HepG2 (cell line): Measurements from ENCODE around the gene ADGRV1. TPM values are rescaled to one million over a fixed set of nuclear protein-coding genes. Genes with fewer than 3 reads are reported as not detected.

Experiments used
- ATAC-seq: fragments of 200-7000 bp; cut with Tn5 transposase; 3 replicates; pipeline ENCODE4 v1.9.1; 2020; ENCODE audit warnings: mild to moderate bottlenecking, moderate library complexity
- BruUV-seq: library from RNA; stranded (reverse); fragments of 400-500 nt; replicated peaks from 2 replicates; lab custom pipeline; 2021; lab: Mats Ljungman, UMichigan
- CTCF ChIA-PET: fragments of 300-600 bp; formaldehyde crosslinking; extraction: SDS; loops from one replicate; lab custom pipeline; 2021; ENCODE audit warnings: low total read pairs, inconsistent platforms, low intra/inter-chr PET ratio; lab: Yijun Ruan, JAX
- POLR2A ChIA-PET: fragments of 350-600 bp; sonication (Branson Sonifier 250); formaldehyde crosslinking; loops from one replicate; lab custom pipeline; 2020; ENCODE audit warnings: antibody characterized with exemption, inconsistent platforms; lab: Yijun Ruan, JAX
- DNase-seq: peaks from one replicate; pipeline ENCODE4 v3.0.0-alpha.2; 2015; ENCODE audit warnings: low spot score
- FAIRE-seq: peaks from 3 replicates; lab custom pipeline; 2011; peaks lifted over from hg19 to GRCh38; lab: Jason Lieb, UNC
- H2AFZ ChIP-seq: one replicate; pipeline ENCODE4 v1.6.1; 2011; ENCODE audit warnings: low read length, inconsistent platforms
- H3K27ac ChIP-seq: fragments of 300-600 bp; 3 replicates; pipeline ENCODE4 v1.8.0; 2011; ENCODE audit warnings: mixed run types, mild to moderate bottlenecking, mixed read lengths, low read length, inconsistent platforms; ENCODE audit not compliant: insufficient read depth; ENCODE audit errors: extremely low read length
- H3K27me3 ChIP-seq, 2 experiments: fragments of 200-600 bp in 1 of 2; 2 replicates in 1 of 2; 3 replicates in 1 of 2; pipeline versions ENCODE4 v1.6.0 to v1.8.0; 2011; ENCODE audit warnings: low read length in 2 of 2, mild to moderate bottlenecking in 2 of 2, moderate library complexity in 2 of 2, inconsistent platforms in 1 of 2; ENCODE audit not compliant: insufficient read depth in 2 of 2, control insufficient read depth in 1 of 2
- H3K36me3 ChIP-seq, 2 experiments: fragments of 200-600 bp in 1 of 2; replicated peaks in 1 of 2; 2 replicates in 1 of 2; 3 replicates in 1 of 2; pipeline versions ENCODE4 v1.5.1 to v1.8.0; 2011; ENCODE audit warnings: low read length in 2 of 2, inconsistent platforms in 1 of 2; ENCODE audit not compliant: insufficient read depth in 2 of 2, control insufficient read depth in 1 of 2
- H3K4me1 ChIP-seq: 2 replicates; pipeline ENCODE4 v1.5.1; 2012; ENCODE audit warnings: low read length, inconsistent platforms; ENCODE audit not compliant: insufficient read depth
- H3K4me2 ChIP-seq: 2 replicates; pipeline ENCODE4 v1.6.0; 2011; ENCODE audit warnings: low read depth, low read length, inconsistent platforms
- H3K4me3 ChIP-seq, 3 experiments: fragments of 200-600 bp in 1 of 3; sonication (generic), shearing (Covaris generic) in 1 of 3; replicated peaks in 1 of 3; 2 replicates each; pipeline ENCODE4 v1.5.1; 2011 to 2016; ENCODE audit warnings: low read length in 3 of 3, inconsistent platforms in 2 of 3, low read depth in 2 of 3, mild to moderate bottlenecking in 2 of 3, control low read depth in 1 of 3, mixed read lengths in 1 of 3; ENCODE audit not compliant: insufficient read depth in 1 of 3
- H3K79me2 ChIP-seq: one replicate; pipeline ENCODE4 v1.6.1; 2011; ENCODE audit warnings: low read length, inconsistent platforms; ENCODE audit not compliant: insufficient read depth
- H3K9ac ChIP-seq: 2 replicates; pipeline ENCODE4 v1.6.0; 2011; ENCODE audit warnings: mild to moderate bottlenecking, low read depth, low read length, inconsistent platforms; ENCODE audit not compliant: insufficient read depth
- H3K9me3 ChIP-seq: 2 replicates; pipeline ENCODE4 v1.5.1; 2012; ENCODE audit warnings: mild to moderate bottlenecking, low read length
- H4K20me1 ChIP-seq: 2 replicates; pipeline ENCODE4 v1.6.0; 2011; ENCODE audit warnings: inconsistent platforms, mild to moderate bottlenecking, low read length, moderate library complexity; ENCODE audit not compliant: insufficient read depth
- ARID5B ChIP-seq: IDR thresholded peaks from 2 replicates; pipeline ENCODE4 v1.4.0; 2020; ENCODE audit warnings: mild to moderate bottlenecking, missing genetic modification reagents
- REST ChIP-seq, 2 experiments: IDR thresholded peaks; 2 replicates each; pipeline ENCODE4 v1.6.1; 2011 to 2012; ENCODE audit warnings: low read length in 2 of 2, borderline replicate concordance in 1 of 2, low read depth in 1 of 2, mild to moderate bottlenecking in 1 of 2, moderate library complexity in 1 of 2
- SAP130 ChIP-seq: IDR thresholded peaks from 2 replicates; pipeline ENCODE4 v1.6.1; 2016; ENCODE audit warnings: low read depth
- SRY ChIP-seq: sonication (generic); formaldehyde crosslinking; IDR thresholded peaks from 2 replicates; pipeline ENCODE4 v1.8.0; 2022; ENCODE audit warnings: mild to moderate bottlenecking, missing genetic modification reagents
- TARDBP ChIP-seq: sonication (generic); formaldehyde crosslinking; IDR thresholded peaks from 2 replicates; pipeline ENCODE4 v1.8.0; 2022; ENCODE audit warnings: mild to moderate bottlenecking, missing genetic modification reagents
- TSC22D2 ChIP-seq: sonication (generic); formaldehyde crosslinking; IDR thresholded peaks from 2 replicates; pipeline ENCODE4 v1.5.1; 2020; ENCODE audit warnings: missing genetic modification reagents, mild to moderate bottlenecking, borderline replicate concordance
- ZBTB3 ChIP-seq: sonication (generic); formaldehyde crosslinking; IDR thresholded peaks from 2 replicates; pipeline ENCODE4 v1.4.0; 2020; ENCODE audit warnings: low read depth, mild to moderate bottlenecking, moderate library complexity, missing genetic modification reagents, borderline replicate concordance
- ZBTB8A ChIP-seq: sonication (generic); formaldehyde crosslinking; IDR thresholded peaks from 2 replicates; pipeline ENCODE4 v1.4.0; 2020; ENCODE audit warnings: mild to moderate bottlenecking, low read depth, missing genetic modification reagents, borderline replicate concordance
- ZKSCAN1 ChIP-seq: fragments of 150-350 bp; IDR thresholded peaks from 2 replicates; pipeline ENCODE4 v1.6.1; 2014; ENCODE audit warnings: low read length
- ZNF354B ChIP-seq: sonication (generic); formaldehyde crosslinking; IDR thresholded peaks from 2 replicates; pipeline ENCODE4 v1.8.0; 2022; ENCODE audit warnings: mild to moderate bottlenecking, missing genetic modification reagents
- ZNF549 ChIP-seq: sonication (generic); formaldehyde crosslinking; IDR thresholded peaks from 2 replicates; pipeline ENCODE4 v1.5.0; 2020; ENCODE audit warnings: missing genetic modification reagents
- WGBS: methylation state at CpG from one replicate; pipeline ENCODE4 v1.1.6; 2017; ENCODE audit warnings: low lambda C conversion rate; 5-methylcytosine and 5-hydroxymethylcytosine counted together
- in situ Hi-C: cut with HindIII; loops from 2 replicates; pipeline ENCODE4 v1.10.0; 2017; ENCODE audit warnings: low pct_unique_long_range_greater_than_20kb; ENCODE audit not compliant: extremely low pct_ligation_motif_present
- intact Hi-C: fragments of 100-400 bp; cut with micrococcal nuclease; formaldehyde crosslinking; loops from one replicate; pipeline ENCODE4 v1.10.0; 2022; ENCODE audit not compliant: unreplicated experiment
- polyA plus RNA-seq, 8 experiments: library from polyadenylated mRNA; depleted of rRNA in 3 of 8; stranded (reverse) in 7 of 8; unstranded in 1 of 8; fragments of >200 nt; fragmentation: Illumina TruSeq in 4 of 8; extraction: Trizol in 4 of 8; gene quantifications; 2 replicates each; pipeline versions ENCODE4 v1.2.1 to v1.2.3, GENCODE V29; 2011 to 2016; ENCODE audit warnings: low read depth in 4 of 8, missing spikeins in 1 of 8, mixed read lengths in 1 of 8; ENCODE audit not compliant: insufficient read depth in 1 of 8
- total RNA-seq, 5 experiments: library from RNA; depleted of rRNA; stranded (reverse); fragments of >200 nt; fragmentation: Illumina TruSeq; extraction: Trizol; gene quantifications; 2 replicates each; pipeline ENCODE4 v1.2.3, GENCODE V29; 2016; ENCODE audit warnings: low read depth in 1 of 5

ADGRV1 gene
- total and polyA plus RNA-seq, 2 of the 13 experiments (the other 11 are each of a cell fraction or from before 2014, with no cell fraction given) = 1.7 to 3.9 TPM

DNA sequence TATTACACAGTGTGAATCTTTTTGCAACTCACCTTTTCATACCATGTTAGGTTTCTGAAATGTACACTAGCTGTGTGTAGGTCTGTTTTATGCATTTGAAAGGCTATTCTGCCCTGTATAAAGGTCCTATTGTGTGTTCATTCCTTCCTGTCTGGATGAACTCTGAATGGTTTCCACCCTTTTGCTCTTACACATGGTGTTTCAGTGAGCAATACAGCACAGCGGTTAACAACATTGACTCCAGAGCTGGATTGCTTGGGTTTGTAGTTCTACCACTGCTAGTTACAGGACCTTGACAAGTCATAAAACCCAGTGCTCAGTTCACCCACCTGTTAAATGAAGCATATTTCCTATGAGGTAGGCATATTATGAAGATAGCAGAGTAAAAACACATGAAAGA lies 331.6 kb downstream of the ADGRV1 start:
- ATAC-seq (no peak), FAIRE-seq (no peak), DNase-seq (no peak)
- TF ChIP-seq ZKSCAN1 (peak; percentile 54; the same call in 1 of the 2 replicates), ARID5B (CRISPR knock-in tag) (0 out of 2 replicates have a peak, but pooled peaks have one; percentile 15), SRY (CRISPR knock-in tag) (no peak), SAP130 (0 out of 2 replicates have a peak, but pooled peaks have one; percentile 18)
- POLR2A ChIA-PET = no interaction called here
- CTCF ChIA-PET = no interaction called here
- in situ Hi-C loops (no loop called here), intact Hi-C loops (no loop called here)
- H3K36me3 ChIP-seq = no peaks in the 10 kb centered on the region
- no peaks in the 10 kb centered on the region for H4K20me1 ChIP-seq
- peak overlapping the region; percentile 92 for H2AFZ ChIP-seq
- no peak overlapping the region for H3K27ac ChIP-seq
- no peak overlapping the region for H3K4me2 ChIP-seq
- H3K9me3 ChIP-seq = no peaks in the 10 kb centered on the region
- no peaks in the 10 kb centered on the region for H3K27me3 ChIP-seq
- no TSS peak for BruUV-seq
- no peak overlapping the region for H3K4me3 ChIP-seq
- H3K9ac ChIP-seq = no peak overlapping the region
- peaks cover 33% of the 10 kb centered on the region for H3K4me1 ChIP-seq
- no peaks in the 10 kb centered on the region for H3K79me2 ChIP-seq
- WGBS = 100% methylated on average over 1 of the region's 1 CpG

DNA sequence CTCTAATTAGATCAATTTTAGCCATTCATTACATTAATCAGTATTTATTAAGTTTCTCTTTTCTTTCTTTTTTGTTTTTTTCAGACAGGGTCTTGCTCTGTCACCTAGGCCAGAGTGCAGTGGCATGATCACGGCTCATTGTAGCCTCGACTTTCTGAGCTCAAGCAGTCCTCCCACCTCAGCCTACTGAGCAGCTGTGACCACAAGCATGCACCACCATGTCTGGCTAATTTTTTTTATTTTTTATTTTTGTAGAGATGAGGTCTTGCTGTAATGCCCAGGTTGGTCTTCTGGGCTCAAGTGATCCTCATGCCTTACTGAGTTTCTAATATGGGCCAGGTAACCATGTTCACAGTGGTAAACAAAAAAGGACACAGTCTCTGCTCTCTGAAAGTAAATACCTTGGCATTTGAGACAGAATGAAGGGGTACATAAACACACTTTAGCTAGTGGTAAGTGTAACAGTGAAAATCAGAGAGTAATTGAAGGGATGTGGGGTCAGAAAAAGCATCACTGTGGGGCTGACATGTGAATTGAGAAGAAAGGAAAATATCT lies 336.3 kb downstream of the ADGRV1 start:
- in situ Hi-C loops = no loop called here
- H3K4me2 ChIP-seq = no peak overlapping the region
- H2AFZ ChIP-seq = no peak overlapping the region
- no peak overlapping the region for H3K27ac ChIP-seq
- ATAC-seq (no peak), DNase-seq (no peak), FAIRE-seq (no peak)
- H4K20me1 ChIP-seq = no peaks in the 10 kb centered on the region
- BruUV-seq = no TSS peak
- H3K9ac ChIP-seq = no peak overlapping the region
- POLR2A ChIA-PET = no interaction called here
- H3K4me3 ChIP-seq = no peak overlapping the region
- peaks cover 43% of the 10 kb centered on the region for H3K4me1 ChIP-seq
- WGBS = 97% methylated on average over 2 of the region's 2 CpGs
- CTCF ChIA-PET = no interaction called here
- intact Hi-C loops = no loop called here
- H3K36me3 ChIP-seq = no peaks in the 10 kb centered on the region
- H3K9me3 ChIP-seq = no peaks in the 10 kb centered on the region
- no peaks in the 10 kb centered on the region for H3K27me3 ChIP-seq
- no peaks in the 10 kb centered on the region for H3K79me2 ChIP-seq
- TF ChIP-seq ZNF354B (CRISPR knock-in tag) (no peak), ZBTB8A (CRISPR knock-in tag) (no peak), ZBTB3 (no peak), TSC22D2 (CRISPR knock-in tag) (no peak), ZNF549 (CRISPR knock-in tag) (no peak), REST (IDR thresholded peaks at IDR 0.05; ENCODE audit: borderline replicate concordance in 1 of 2, low read depth in 1 of 2, low read length in 2 of 2) (no peak), TARDBP (CRISPR knock-in tag) (no peak)
